PFSK-1 (cell line): ENCODE data around the gene DCD.

ENCODE experiments used
- FOXP2 ChIP-seq: optimal IDR thresholded peaks from 2 replicates; pipeline ENCODE3; 2011; ENCODE audit warnings: borderline replicate concordance, control low read depth, inconsistent platforms; ENCODE audit not compliant: insufficient read depth; ENCODE audit errors: extremely low read length, extremely low read depth
- POLR2AphosphoS5 ChIP-seq: IDR thresholded peaks from 2 replicates; pipeline ENCODE4 v1.6.1; 2012; ENCODE audit warnings: low read depth, mild to moderate bottlenecking, control low read depth, low read length, moderate library complexity
- REST ChIP-seq, 2 experiments: IDR thresholded peaks; 2 replicates each; pipeline versions ENCODE4 v1.6.1 to v1.8.0; 2011 to 2012; ENCODE audit warnings: low read depth in 2 of 2, low read length in 2 of 2, control low read depth in 1 of 2, inconsistent platforms in 1 of 2, mild to moderate bottlenecking in 1 of 2, moderate library complexity in 1 of 2; ENCODE audit not compliant: insufficient read depth in 1 of 2
- SIN3A ChIP-seq: IDR thresholded peaks from 2 replicates; pipeline ENCODE4 v1.6.1; 2012; ENCODE audit warnings: mild to moderate bottlenecking, low read length, moderate library complexity, borderline replicate concordance; ENCODE audit not compliant: insufficient read depth
- TAF1 ChIP-seq: IDR thresholded peaks from 2 replicates; pipeline ENCODE4 v1.6.1; 2012; ENCODE audit warnings: low read length, control low read depth, borderline replicate concordance; ENCODE audit not compliant: insufficient read depth

- no peak for TF ChIP-seq REST (IDR thresholded peaks at IDR 0.05; ENCODE audit: insufficient read depth in 1 of 2, low read depth in 2 of 2, low read length in 2 of 2)
- no peak for TF ChIP-seq POLR2AphosphoS5
- no peak for TF ChIP-seq FOXP2
- no peak for TF ChIP-seq SIN3A
- no peak for TF ChIP-seq TAF1
These were observed 19.8 kb downstream of the DCD start for GRCh38 chr12:54628186-54628846.
